PFSK-1 (cell line): ENCODE results near the gene ZNF608.

ENCODE experiments used
- POLR2AphosphoS5 ChIP-seq: IDR thresholded peaks from 2 replicates; pipeline ENCODE4 v1.6.1; 2012; ENCODE audit warnings: low read depth, mild to moderate bottlenecking, control low read depth, low read length, moderate library complexity
- REST ChIP-seq, 2 experiments: IDR thresholded peaks; 2 replicates each; pipeline versions ENCODE4 v1.6.1 to v1.8.0; 2011 to 2012; ENCODE audit warnings: low read depth in 2 of 2, low read length in 2 of 2, control low read depth in 1 of 2, inconsistent platforms in 1 of 2, mild to moderate bottlenecking in 1 of 2, moderate library complexity in 1 of 2; ENCODE audit not compliant: insufficient read depth in 1 of 2
- SIN3A ChIP-seq: IDR thresholded peaks from 2 replicates; pipeline ENCODE4 v1.6.1; 2012; ENCODE audit warnings: mild to moderate bottlenecking, low read length, moderate library complexity, borderline replicate concordance; ENCODE audit not compliant: insufficient read depth

- no peak for TF ChIP-seq REST (IDR thresholded peaks at IDR 0.05; ENCODE audit: insufficient read depth in 1 of 2, low read depth in 2 of 2, low read length in 2 of 2)
- no peak for TF ChIP-seq POLR2AphosphoS5
- no peak for TF ChIP-seq SIN3A
Observed at GRCh38 chr5:124773315-124774311, 27.2 kb upstream of the ZNF608 start.
